GM18505 (cell line): ENCODE data around the gene CAMK2N1.

Experiments used
- ATAC-seq: cut with Tn5 transposase; IDR thresholded peaks from one replicate; pipeline ENCODE4 v1.9.1; 2021; ENCODE audit not compliant: unreplicated experiment
- POLR2A ChIP-seq: IDR thresholded peaks from 4 replicates; pipeline ENCODE4 v1.6.1; 2011; ENCODE audit warnings: borderline replicate concordance; ENCODE audit not compliant: insufficient read depth, insufficient read length; ENCODE audit errors: extremely low read depth

Gene CAMK2N1

DNA sequence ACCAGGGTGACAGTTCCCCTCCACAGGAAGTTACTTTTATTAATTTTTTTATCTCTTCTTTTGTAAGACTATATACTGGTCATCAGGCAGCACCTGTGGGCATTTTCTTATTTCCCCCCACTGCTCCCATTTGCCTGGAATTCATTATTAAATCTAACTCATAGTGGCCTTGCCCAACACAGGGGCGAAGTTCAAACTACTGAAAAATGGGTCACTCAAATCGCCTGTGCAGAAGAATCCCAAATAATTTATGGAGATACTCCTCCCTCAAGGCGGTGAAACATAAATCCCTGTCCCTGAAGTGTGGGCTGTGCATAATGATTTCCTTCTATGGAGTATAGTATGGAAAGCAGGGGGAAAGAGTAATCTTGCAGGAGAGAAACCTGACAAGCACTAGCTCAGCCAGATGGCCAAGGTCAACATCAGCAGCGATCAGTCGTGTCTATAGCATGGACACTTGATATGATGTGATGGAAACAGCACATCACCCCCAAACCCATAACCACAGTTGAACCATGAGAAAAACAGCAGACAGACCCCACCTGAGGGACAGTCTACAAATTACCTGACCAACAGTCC, 7.9 kb downstream of the CAMK2N1 start:
- TF ChIP-seq POLR2A, result no peak
- ATAC-seq, result no peak

GRCh38 chr1:20477348-20478056, 8.5 kb downstream of the CAMK2N1 start:
- ATAC-seq, result no peak
- TF ChIP-seq POLR2A, result no peak

- ATAC-seq, result no peak
- TF ChIP-seq POLR2A, result no peak
Observed at GRCh38 chr1:20476265-20477038, 9.6 kb downstream of the CAMK2N1 start.

GRCh38 chr1:20474996-20475395, 11.0 kb downstream of the CAMK2N1 start:
- TF ChIP-seq POLR2A, result no peak
- no peak for ATAC-seq

GRCh38 chr1:20474333-20474975, 11.6 kb downstream of the CAMK2N1 start:
- no peak for TF ChIP-seq POLR2A
- no peak for ATAC-seq

DNA sequence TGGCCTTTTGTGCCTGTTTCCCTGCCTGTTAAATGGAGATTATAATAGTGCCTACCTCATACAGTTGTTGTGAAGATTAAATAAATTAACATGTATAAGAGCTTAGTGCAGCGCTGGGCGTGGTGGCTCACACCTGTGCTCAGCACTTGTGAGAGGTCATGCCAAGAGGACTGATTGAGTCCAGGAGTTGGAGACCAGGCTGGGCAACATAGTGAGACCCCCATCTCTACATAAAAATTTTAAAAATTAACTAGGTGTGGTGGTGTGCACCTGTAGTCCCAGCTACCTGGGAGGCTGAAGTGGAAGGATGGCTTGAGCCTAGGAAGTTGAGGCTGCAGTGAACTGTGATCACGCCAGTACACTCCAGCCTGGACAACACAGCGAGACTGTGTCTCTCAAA, 12.1 kb downstream of the CAMK2N1 start:
- TF ChIP-seq POLR2A, result no peak
- ATAC-seq, result no peak

GRCh38 chr1:20472860-20473711, 12.9 kb downstream of the CAMK2N1 start:
- TF ChIP-seq POLR2A, result no peak
- ATAC-seq, result no peak

- TF ChIP-seq POLR2A, result no peak
- no peak for ATAC-seq
Observed at GRCh38 chr1:20472121-20472520, 13.9 kb downstream of the CAMK2N1 start.

DNA sequence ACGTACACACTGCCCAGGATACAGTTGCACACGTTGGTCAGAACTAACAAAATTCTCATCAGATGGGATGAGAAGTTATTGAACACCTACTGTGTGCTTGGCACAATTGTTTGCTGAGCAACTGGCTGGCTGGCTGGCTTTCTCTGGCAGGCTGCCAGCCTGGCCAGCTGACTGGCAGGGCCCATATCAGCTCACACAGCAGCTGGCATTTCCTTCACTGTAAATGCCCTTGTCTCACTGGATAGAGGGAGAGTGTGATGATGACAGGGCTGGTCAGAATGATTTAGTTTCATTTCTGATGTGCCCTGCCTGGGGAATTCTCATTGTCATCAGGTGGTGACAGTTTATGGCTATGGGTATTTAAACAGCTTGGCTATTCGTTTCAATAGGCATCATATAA, 15.8 kb downstream of the CAMK2N1 start:
- TF ChIP-seq POLR2A, result no peak
- no peak for ATAC-seq

GRCh38 chr1:20469406-20470076, 16.5 kb downstream of the CAMK2N1 start:
- no peak for TF ChIP-seq POLR2A
- ATAC-seq, result no peak

GRCh38 chr1:20466273-20466672, 19.7 kb downstream of the CAMK2N1 start:
- ATAC-seq, result no peak
- no peak for TF ChIP-seq POLR2A

DNA sequence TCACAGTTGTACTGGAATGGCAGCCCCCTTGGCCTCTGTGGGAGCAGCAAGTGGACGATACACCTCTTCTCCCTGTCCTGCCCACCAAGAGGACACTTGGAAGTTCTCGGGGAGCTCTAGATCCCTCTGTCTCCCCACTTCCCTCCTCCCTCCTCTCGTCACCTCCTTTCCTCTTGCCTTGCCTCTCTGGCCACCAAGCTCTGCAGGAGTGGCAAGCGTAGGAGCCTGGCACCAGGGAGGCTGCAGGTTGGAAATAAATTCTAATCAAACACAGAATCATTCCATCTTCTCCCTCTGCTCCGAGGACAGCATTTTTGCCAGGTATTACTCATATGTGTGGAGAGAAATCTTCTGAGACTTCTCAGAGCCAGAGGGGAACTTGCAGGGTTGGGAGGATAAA, 20.8 kb downstream of the CAMK2N1 start:
- no peak for ATAC-seq
- no peak for TF ChIP-seq POLR2A
